Trophoblast cell (in vitro differentiated cells and primary cell): ENCODE results near the gene KRT5.
A peak's percentile ranks its signal among the peaks of the same experiment; 100 is the strongest.

Experiments used
- DNase-seq, 2 donors: peaks; one replicate each; pipeline ENCODE4 v3.0.0-alpha.2; 2016
- H2AFZ ChIP-seq: 2 replicates; pipeline ENCODE4 v1.6.1; 2013; ENCODE audit warnings: low read length, moderate library complexity, mild to moderate bottlenecking; ENCODE audit not compliant: insufficient read depth, poor library complexity
- H2AK5ac ChIP-seq: 2 replicates; pipeline ENCODE4 v1.6.1; 2013; ENCODE audit warnings: mild to moderate bottlenecking, low read length
- H2BK120ac ChIP-seq: 2 replicates; pipeline ENCODE4 v1.6.1; 2013; ENCODE audit warnings: low read length, mild to moderate bottlenecking, moderate library complexity; ENCODE audit not compliant: insufficient read depth, poor library complexity
- H2BK12ac ChIP-seq: 2 replicates; pipeline ENCODE4 v1.6.1; 2013; ENCODE audit warnings: mild to moderate bottlenecking, low read length, moderate library complexity
- H2BK5ac ChIP-seq: 2 replicates; pipeline ENCODE4 v1.6.1; 2013; ENCODE audit warnings: low read length, low read depth, moderate library complexity, mild to moderate bottlenecking; ENCODE audit not compliant: poor library complexity
- H3K14ac ChIP-seq: 2 replicates; pipeline ENCODE4 v1.6.1; 2013; ENCODE audit warnings: mild to moderate bottlenecking, low read length
- H3K18ac ChIP-seq: 2 replicates; pipeline ENCODE4 v1.6.1; 2013; ENCODE audit warnings: mild to moderate bottlenecking, low read length
- H3K23ac ChIP-seq: 2 replicates; pipeline ENCODE4 v1.6.1; 2013; ENCODE audit warnings: low read length
- H3K27ac ChIP-seq: 2 replicates; pipeline ENCODE4 v1.5.1; 2013; ENCODE audit warnings: low read depth, mild to moderate bottlenecking, inconsistent platforms, low read length, moderate library complexity
- H3K27me3 ChIP-seq: 2 replicates; pipeline ENCODE4 v1.6.1; 2013; ENCODE audit warnings: inconsistent platforms, mild to moderate bottlenecking, low read length, moderate library complexity; ENCODE audit not compliant: insufficient read depth
- H3K36me3 ChIP-seq, 2 experiments: 1 replicate in 1 of 2; 2 replicates in 1 of 2; pipeline ENCODE4 v1.6.1; 2013; ENCODE audit warnings: low read length in 2 of 2, mild to moderate bottlenecking in 2 of 2, moderate library complexity in 1 of 2; ENCODE audit not compliant: insufficient read depth in 2 of 2, control insufficient read depth in 1 of 2
- H3K4ac ChIP-seq: 2 replicates; pipeline ENCODE4 v1.6.1; 2013; ENCODE audit warnings: low read depth, mild to moderate bottlenecking, low read length, moderate library complexity
- H3K4me1 ChIP-seq, 2 experiments: 1 replicate in 1 of 2; 2 replicates in 1 of 2; pipeline ENCODE4 v1.6.1; 2013; ENCODE audit warnings: low read length in 2 of 2, mild to moderate bottlenecking in 2 of 2, moderate library complexity in 1 of 2; ENCODE audit not compliant: insufficient read depth in 2 of 2, control insufficient read depth in 1 of 2
- H3K4me2 ChIP-seq: 2 replicates; pipeline ENCODE4 v1.6.1; 2013; ENCODE audit warnings: inconsistent platforms, mild to moderate bottlenecking, low read length, moderate library complexity
- H3K4me3 ChIP-seq: 2 replicates; pipeline ENCODE4 v1.5.1; 2013; ENCODE audit warnings: mild to moderate bottlenecking, low read depth, low read length, inconsistent platforms
- H3K79me1 ChIP-seq: one replicate; pipeline ENCODE4 v1.6.1; 2013; ENCODE audit warnings: low read length
- H3K79me2 ChIP-seq: 2 replicates; pipeline ENCODE4 v1.6.1; 2013; ENCODE audit warnings: low read length, mild to moderate bottlenecking; ENCODE audit not compliant: control insufficient read depth, insufficient read depth, poor library complexity
- H3K9ac ChIP-seq: 2 replicates; pipeline ENCODE4 v1.6.1; 2013; ENCODE audit warnings: mild to moderate bottlenecking, low read length
- H3K9me3 ChIP-seq: 2 replicates; pipeline ENCODE4 v1.6.1; 2013; ENCODE audit warnings: low read depth, mild to moderate bottlenecking, control low read depth, inconsistent platforms, low read length; ENCODE audit not compliant: insufficient read depth
- H4K12ac ChIP-seq: 2 replicates; pipeline ENCODE4 v1.6.1; 2013; ENCODE audit warnings: low read depth, mild to moderate bottlenecking, low read length, moderate library complexity
- H4K8ac ChIP-seq: 2 replicates; pipeline ENCODE4 v1.6.1; 2013; ENCODE audit warnings: low read depth, mild to moderate bottlenecking, low read length, moderate library complexity
- H4K91ac ChIP-seq: one replicate; pipeline ENCODE4 v1.6.1; 2013; ENCODE audit warnings: low read depth, mild to moderate bottlenecking, low read length, moderate library complexity
- WGBS: extraction: QIAGEN DNeasy Blood & Tissue Kit; methylation state at CpG from one replicate; pipeline ENCODE4 v1.1.7; 2013; ENCODE audit warnings: missing lambda C conversion rate; ENCODE audit not compliant: insufficient read length, insufficient coverage; ENCODE audit errors: extremely low coverage; 5-methylcytosine and 5-hydroxymethylcytosine counted together

Gene KRT5

DNA sequence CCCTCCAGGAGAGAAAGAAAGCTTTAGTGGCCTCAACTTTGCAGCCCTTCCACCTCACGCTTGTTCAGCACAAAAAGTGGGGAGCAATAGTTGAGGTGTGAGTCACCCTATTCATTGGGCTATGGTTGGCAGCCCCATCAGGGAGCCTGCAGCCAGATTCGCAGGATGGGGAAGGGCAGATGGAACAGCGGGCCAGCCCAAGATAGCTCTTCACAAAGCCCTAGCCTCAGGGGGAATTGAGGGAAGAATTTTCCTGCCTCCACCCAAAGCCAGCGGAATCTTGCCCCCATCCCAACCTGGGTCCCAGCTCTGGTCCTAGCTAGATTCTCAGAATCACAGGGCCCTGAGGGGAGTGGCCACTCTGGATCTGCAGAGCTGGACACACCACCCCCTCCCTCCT lies 3.6 kb upstream of the KRT5 start:
- Histone ChIP-seq H4K8ac (no peak overlapping the region), H2BK120ac (no peak overlapping the region), H3K4ac (no peak overlapping the region), H3K9me3 (no peaks in the 10 kb centered on the region), H3K9ac (no peak overlapping the region), H3K23ac (no peak overlapping the region), H3K36me3 (no peaks in the 10 kb centered on the region), H3K27ac (no peak overlapping the region), H3K14ac (no peak overlapping the region), H3K27me3 (no peaks in the 10 kb centered on the region), H3K4me2 (no peak overlapping the region), H2AFZ (no peak overlapping the region), H4K12ac (no peak overlapping the region), H3K79me2 (no peaks in the 10 kb centered on the region), H3K18ac (no peak overlapping the region), H4K91ac (no peak overlapping the region), H2AK5ac (no peak overlapping the region), H2BK5ac (no peak overlapping the region), H3K4me3 (no peak overlapping the region), H3K4me1 (peaks cover 28 to 29% of the 10 kb centered on the region in 2 experiments), H2BK12ac (no peak overlapping the region), H3K79me1 (no peaks in the 10 kb centered on the region)
- DNase-seq: peak; percentile 39 to 81
- no CpG with 5 or more reads among the region's 4 CpGs for WGBS

GRCh38 chr12:52522346-52523011 lies 2.3 kb upstream of the KRT5 start:
- Histone ChIP-seq H3K27me3 (no peaks in the 10 kb centered on the region), H2AFZ (no peak overlapping the region), H3K4ac (no peak overlapping the region), H3K36me3 (no peaks in the 10 kb centered on the region), H3K4me2 (no peak overlapping the region), H4K8ac (no peak overlapping the region), H4K12ac (no peak overlapping the region), H3K79me2 (no peaks in the 10 kb centered on the region), H3K23ac (no peak overlapping the region), H3K18ac (no peak overlapping the region), H2AK5ac (no peak overlapping the region), H2BK120ac (peak overlapping the region; percentile 12), H3K9me3 (peaks cover 2% of the 10 kb centered on the region), H4K91ac (no peak overlapping the region), H3K9ac (no peak overlapping the region), H2BK12ac (peak overlapping the region; percentile 27), H3K14ac (no peak overlapping the region), H3K27ac (no peak overlapping the region), H3K79me1 (no peaks in the 10 kb centered on the region), H2BK5ac (no peak overlapping the region), H3K4me3 (no peak overlapping the region), H3K4me1 (peaks cover 28 to 29% of the 10 kb centered on the region in 2 experiments)
- DNase-seq: no peak
- no CpG with 5 or more reads among the region's 10 CpGs for WGBS

- Histone ChIP-seq H3K23ac (no peak overlapping the region), H3K4me2 (no peak overlapping the region), H3K79me2 (no peaks in the 10 kb centered on the region), H2BK120ac (no peak overlapping the region), H2AFZ (no peak overlapping the region), H3K9ac (no peak overlapping the region), H2BK5ac (no peak overlapping the region), H3K27ac (peak overlapping the region; percentile 45), H2BK12ac (no peak overlapping the region), H4K8ac (no peak overlapping the region), H4K91ac (peak overlapping the region; percentile 45), H3K14ac (no peak overlapping the region), H3K4ac (no peak overlapping the region), H3K79me1 (no peaks in the 10 kb centered on the region), H3K9me3 (peaks cover 2% of the 10 kb centered on the region), H3K18ac (no peak overlapping the region), H2AK5ac (no peak overlapping the region), H3K36me3 (no peaks in the 10 kb centered on the region), H3K27me3 (no peaks in the 10 kb centered on the region), H3K4me1 (peaks cover 28 to 29% of the 10 kb centered on the region in 2 experiments), H4K12ac (no peak overlapping the region), H3K4me3 (no peak overlapping the region)
- DNase-seq: peak; percentile 27 to 48
- no CpG with 5 or more reads among the region's 10 CpGs for WGBS
Measured at GRCh38 chr12:52521568-52522266, 1.5 kb upstream of the KRT5 start.

- Histone ChIP-seq H3K9me3 (peaks cover 2% of the 10 kb centered on the region), H4K12ac (no peak overlapping the region), H3K4me3 (no peak overlapping the region), H3K14ac (no peak overlapping the region), H3K4me2 (no peak overlapping the region), H3K18ac (no peak overlapping the region), H3K4me1 (peaks cover 28 to 29% of the 10 kb centered on the region in 2 experiments), H3K4ac (no peak overlapping the region), H4K8ac (no peak overlapping the region), H3K79me2 (no peaks in the 10 kb centered on the region), H3K9ac (no peak overlapping the region), H2AK5ac (no peak overlapping the region), H2BK5ac (no peak overlapping the region), H3K23ac (no peak overlapping the region), H3K79me1 (no peaks in the 10 kb centered on the region), H2AFZ (no peak overlapping the region), H3K27ac (peak overlapping the region; percentile 45), H4K91ac (peak overlapping the region; percentile 45), H2BK120ac (no peak overlapping the region), H3K27me3 (no peaks in the 10 kb centered on the region), H3K36me3 (no peaks in the 10 kb centered on the region), H2BK12ac (no peak overlapping the region)
- peak; percentile 54 to 72 for DNase-seq
- no CpG with 5 or more reads among the region's 10 CpGs for WGBS
Measured at GRCh38 chr12:52521175-52521567, 977 bp upstream of the KRT5 start.
